NCI-H1105 treated with DMSO at 0.1 percent for 48 hours (cell line): Measurements from ENCODE around the gene ADAP1.
"Not testable (repeated sequence)": the region's sequence is repeated elsewhere in the genome, so short reads cannot be mapped to it uniquely, and the experiment has no call there.

Experiments used
- DNase-seq: peaks from one replicate; lab custom pipeline; 2025; lab: John Stamatoyannopoulos, UW

Gene ADAP1

GRCh38 chr7:880450-880849 is 74.0 kb downstream of the ADAP1 start:
- DNase-seq = no peak

DNA sequence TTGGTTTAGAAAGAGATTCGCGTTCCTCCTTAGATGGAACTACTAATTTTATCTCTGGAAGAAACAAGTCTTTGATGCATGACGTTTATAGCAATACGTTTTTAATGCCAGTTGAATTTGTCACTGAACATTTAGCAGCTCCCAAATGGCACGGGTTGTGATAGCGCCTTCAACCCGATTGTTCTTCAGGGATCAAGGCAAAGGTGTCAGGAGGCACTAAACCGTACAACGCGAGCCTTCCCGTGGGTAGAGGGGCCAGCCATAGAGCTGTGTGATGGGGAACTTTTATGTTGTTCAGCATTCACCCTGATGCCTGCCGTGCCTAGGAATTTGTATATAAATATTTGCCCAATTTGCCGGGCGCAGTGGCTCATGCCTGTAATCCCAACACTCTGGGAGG is 74.8 kb downstream of the ADAP1 start:
- no peak for DNase-seq

DNA sequence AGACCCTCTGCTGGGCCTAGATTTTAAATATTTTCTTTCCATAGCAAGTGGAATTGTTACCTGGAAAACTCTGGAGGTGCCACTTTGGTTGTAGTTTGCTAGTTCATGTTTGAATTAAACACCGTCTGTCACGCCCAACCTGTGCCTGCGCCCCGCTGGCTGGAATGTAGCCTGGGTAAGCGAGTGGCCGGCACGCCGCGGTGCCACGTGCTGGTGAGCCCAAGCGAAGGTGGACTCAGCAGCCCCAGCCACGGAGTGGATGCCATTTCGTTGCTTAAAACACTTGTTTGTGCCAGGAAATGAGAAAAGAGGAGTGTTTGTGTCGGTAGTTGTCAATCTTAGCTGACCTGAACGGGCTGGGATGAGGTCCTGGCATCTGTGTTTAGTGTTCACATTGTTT is 75.4 kb downstream of the ADAP1 start:
- DNase-seq = no peak

DNA sequence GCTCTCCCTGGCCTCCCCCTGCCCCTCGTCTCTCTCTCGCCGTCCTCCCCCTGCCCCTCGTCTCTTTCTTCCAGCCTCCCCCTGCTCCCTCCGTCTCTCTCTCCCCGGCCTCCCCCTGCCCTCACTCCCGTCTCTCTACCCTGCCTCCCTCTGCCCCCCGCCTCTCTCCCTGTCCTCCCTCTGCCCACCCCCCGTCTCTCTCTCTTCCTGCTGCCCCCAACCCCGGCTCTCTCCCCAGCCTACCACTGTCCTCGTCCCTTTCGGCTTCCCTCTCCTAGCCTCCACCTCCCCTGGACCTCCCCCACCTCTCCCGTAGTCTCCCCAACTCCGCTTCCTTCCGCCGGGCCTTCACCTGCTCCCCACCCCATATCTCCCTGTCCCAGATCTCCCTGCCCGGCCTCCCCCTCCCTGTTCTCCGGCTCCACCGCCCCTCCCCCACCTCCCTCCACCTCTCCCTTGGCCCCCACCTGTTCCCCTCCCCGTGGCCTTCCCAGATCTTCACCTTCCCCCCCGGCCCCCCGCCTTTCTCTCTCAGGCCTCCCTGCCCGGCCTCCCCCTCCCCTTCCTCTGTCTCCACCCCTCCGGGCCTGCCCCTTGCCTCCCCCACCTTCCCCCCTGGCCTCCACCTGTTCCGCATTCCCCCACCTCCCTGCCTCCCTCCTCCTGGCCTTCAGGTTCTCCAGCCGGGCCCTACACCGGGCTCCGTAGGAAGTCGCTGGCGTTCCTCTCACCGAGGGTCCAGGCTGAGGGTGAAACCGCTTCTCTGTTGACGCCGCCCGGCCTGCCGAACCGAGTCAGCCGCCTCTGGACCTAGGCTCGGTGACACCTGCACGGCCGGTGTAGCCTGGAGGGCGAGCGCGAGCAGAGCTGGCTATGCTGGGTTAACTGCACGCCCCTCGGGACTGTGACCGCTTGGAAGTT is 76.9 kb downstream of the ADAP1 start:
- peak; percentile 4 for DNase-seq

GRCh38 chr7:876972-877311 is 77.5 kb downstream of the ADAP1 start:
- peak; percentile 27 for DNase-seq

GRCh38 chr7:876077-876971 is 78.2 kb downstream of the ADAP1 start, which contains the start of gene GET4:
Gene GET4, plus strand, starts transcription at chr7:876554. Its CDS starts 92 bp downstream, at chr7:876646.
- peak; percentile 92 for DNase-seq

DNA sequence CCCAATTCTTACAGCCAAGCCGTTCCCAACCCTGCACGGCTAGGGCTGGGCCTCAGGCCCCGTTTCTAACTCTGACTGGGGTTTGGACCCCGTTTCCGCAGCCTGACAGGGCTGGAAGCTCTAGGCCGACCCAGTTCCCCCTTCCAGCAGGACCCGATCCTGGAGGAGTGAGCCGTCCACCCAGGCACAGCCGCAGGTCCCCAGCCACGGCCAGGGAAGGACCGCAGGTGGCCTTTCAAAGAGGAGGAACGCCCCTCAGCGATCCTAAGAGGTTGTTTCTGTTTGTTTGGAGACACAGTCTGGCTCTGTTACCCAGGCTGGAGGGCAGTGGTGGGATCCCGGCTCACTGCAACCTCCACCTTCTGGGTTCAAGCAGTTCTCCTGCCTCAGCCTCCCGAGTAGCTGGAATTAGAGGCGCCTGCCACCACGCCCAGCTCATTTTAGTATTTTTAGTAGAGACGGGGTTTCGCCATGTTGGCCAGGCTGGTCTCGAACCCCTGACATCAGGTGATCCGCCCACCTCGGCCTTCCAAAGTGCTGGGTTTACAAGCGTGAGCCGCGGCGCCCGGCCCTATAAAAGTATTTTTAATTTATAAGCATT is 78.9 kb downstream of the ADAP1 start:
- DNase-seq = peak; percentile 11

DNA sequence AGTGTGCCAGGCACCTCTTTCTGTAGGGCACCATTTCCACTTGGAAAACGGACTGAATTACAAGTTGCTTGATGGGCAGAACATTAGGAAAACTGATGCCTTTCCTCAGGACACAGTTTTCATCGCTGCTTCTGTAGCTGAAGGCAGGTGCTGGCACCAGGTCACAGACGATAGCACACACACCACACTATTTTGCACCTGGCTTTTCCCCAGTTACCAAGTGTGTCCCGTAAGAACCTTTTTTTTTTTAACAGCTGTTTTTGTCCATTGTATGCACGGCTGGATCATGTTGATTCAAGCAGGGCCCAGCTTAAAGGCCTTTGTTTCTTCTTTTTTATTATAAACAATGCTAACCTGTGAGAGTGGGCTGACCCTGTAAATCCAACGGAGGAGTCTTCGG is 79.4 kb downstream of the ADAP1 start:
- DNase-seq = peak; percentile 59

DNA sequence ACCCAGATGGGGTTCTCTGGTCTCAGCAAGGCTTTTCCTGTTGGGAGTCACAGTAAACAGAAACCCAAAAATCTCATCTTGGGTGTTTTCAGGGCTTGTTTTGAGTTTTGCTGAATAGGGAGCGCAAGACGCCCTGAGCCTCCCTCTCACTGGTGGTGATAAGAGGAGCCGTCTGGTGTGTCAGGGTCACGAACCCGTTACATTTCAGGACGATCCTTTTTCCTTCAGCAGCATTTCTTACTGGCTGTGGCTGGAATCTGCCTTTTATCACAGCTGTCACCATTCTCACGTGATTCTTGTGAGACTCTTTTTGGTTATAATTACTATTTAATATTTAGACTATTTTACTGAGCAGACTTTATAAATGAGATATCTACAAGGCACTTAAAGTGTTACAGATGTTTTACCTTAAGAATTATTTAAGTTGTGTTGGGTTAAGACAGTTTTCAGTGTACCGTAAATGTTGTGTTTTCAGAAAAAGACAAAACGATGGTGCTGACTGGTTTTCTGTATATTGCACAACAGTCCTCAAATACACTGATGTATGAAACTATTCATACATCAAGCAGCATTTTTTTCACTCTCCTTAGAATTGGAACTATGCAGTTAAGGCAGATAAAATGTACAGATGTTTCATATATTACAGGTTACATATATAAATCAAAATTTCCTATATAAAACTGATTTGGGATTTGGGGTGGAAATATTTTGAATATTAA is 80.3 kb downstream of the ADAP1 start:
- DNase-seq = no peak

GRCh38 chr7:873367-874002 is 81.0 kb downstream of the ADAP1 start:
- DNase-seq = peak; percentile 72

DNA sequence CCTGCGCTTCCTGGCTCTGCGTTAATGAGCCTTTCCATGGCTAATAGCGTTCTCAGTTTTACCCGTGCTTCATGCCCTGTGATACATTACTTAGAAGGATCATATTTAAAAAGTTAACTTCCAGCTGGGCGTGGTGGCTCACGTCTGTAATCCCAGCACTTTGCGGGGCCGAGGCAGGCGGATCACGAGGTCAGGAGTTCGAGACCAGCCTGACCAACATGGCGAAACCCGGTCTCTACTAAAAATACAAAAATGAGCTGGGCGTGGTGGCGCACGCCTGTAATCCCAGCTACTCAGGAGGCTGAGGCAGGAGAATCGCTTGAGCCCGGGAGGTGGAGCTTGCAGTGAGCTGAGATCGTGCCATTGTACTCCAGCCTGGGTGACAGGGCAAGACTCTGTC is 81.8 kb downstream of the ADAP1 start:
- DNase-seq = not testable (repeated sequence)

DNA sequence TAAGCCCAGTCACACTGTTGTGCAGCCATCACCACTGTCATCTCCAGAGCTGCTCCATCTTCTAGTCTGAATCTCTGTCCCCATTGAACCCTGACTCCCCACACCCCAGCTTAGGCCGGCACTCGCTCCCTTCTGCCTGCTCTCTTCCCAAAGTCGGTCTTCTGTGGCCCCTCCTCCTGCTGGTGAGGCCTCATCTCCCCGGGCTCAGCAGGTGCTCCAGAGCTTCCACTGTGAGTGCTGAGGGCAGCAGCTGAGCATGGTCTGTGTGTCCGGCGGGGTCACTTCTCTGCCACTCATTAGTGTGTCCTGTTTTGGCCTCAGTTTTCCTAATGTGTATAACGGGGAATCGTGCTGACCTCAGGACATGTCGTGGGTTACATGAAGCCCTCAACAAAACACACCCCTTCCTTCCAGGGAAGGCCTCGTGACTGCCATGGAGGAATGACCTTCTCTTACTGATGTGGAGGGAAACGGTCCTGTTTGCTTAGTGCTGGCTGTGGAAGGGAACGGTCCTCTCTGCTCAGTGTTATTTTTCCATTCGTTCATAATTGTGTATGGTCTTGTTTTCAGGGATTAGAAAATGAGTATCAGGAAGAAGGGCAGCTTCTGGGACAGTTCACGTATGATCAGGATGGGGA is 82.5 kb downstream of the ADAP1 start:
- DNase-seq = no peak

DNA sequence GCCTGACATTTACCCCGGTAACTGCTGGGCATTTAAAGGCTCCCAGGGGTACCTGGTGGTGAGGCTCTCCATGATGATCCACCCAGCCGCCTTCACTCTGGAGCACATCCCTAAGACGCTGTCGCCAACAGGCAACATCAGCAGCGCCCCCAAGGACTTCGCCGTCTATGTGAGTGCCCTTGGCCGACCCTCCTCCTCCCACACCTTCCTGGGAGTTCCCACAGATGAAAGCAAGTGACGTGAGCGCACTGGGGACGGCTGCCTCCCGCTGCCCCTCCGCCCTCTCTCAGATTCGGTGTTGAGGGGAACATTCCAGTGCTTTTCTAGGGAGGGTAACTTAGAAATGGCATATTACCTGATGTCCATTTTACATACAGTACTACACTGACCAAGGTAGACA is 85.1 kb downstream of the ADAP1 start:
- no peak for DNase-seq

DNA sequence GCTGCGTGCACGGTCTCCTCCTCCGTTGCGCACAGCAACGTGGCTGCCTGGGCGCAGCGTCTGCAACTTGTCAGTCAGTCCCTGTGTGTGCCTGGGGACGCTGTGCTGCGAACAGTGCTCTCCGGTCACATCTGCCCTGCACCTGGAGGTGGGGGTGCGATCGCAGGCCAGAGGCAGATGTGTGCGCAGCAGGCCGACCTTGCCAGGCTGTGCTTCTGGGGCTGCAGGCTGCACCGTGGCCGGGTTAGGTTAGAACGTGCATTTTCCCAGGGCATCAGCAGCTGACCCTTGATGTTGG is 86.3 kb downstream of the ADAP1 start:
- DNase-seq = no peak

DNA sequence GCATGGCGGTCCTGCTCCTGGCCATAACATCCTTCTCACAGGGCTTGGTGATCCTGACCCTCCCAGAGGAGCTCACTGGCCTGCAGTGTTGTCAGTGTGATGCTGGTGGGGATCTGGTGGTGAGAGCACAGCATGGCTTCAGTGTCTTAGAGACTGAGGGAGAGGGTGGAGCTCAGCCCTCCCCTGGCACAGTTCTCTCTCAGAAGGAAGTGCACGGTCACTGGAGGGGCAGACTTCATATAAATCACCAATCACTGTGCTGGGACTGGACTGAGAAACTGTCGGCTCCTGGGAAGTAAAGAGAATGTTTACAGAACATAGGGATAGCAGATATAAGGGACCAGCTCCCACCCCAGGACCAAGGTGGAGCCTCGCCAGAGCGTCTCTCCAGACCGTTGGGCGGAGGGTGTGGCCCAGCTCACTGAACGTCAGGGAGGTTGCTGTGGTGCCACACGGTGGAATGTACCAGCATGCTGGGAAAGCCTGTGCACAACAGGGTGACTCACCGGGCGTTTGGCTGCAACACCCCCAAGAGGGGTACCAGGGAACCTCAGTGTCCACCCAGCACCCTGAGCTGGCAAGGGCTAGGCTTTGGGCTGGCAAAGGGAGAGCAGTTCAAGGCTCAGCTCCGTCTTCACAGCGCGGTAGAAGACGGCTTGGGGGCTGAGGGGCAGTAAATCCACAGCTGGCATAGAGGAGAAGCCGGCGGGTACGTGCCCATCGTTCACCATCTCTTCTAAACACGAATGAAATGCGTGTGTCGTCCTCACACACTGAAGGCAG is 86.9 kb downstream of the ADAP1 start:
- DNase-seq = no peak

GRCh38 chr7:867001-867405 is 87.5 kb downstream of the ADAP1 start:
- DNase-seq = no peak

- no peak for DNase-seq
These were observed 88.6 kb downstream of the ADAP1 start for GRCh38 chr7:865921-866320.

DNA sequence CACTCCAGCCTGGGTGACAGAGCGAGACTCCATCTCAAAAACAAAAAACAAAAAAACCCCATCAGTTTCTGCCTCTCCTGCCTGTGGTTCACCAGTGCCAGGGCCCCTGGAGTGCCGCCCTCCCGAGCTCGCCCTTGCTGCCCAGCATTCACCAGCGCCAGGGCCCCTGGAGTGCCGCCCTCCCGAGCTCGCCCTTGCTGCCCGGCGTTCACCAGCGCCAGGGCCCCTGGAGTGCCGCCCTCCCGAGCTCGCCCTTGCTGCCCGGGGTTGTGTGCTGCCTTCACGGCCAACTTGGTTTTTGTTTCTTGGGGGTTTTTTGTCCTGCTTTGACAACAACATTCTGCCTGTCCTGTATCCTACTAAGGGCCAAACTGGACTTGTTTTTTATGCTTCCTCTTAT is 91.4 kb downstream of the ADAP1 start:
- no peak for DNase-seq

GRCh38 chr7:862157-862556 is 92.3 kb downstream of the ADAP1 start:
- DNase-seq = no peak

- DNase-seq = no peak
These were observed 93.3 kb downstream of the ADAP1 start for GRCh38 chr7:861222-861621.
